Sigmoid colon (tissue), 7 donors: Measurements from ENCODE around the gene SIN3B. TPM values are rescaled to one million over a fixed set of nuclear protein-coding genes. Genes with fewer than 3 reads are reported as not detected.

ENCODE experiments used
- DNase-seq: peaks from one replicate; pipeline ENCODE4 v3.0.0-alpha.2; 2019
- H3K27ac ChIP-seq, 4 donors: fragments of 200-600 bp; sonication (generic); one replicate each; pipeline ENCODE4 v1.5.1; 2016 to 2019; ENCODE audit warnings: mild to moderate bottlenecking in 1 of 4
- H3K27me3 ChIP-seq, 3 donors: fragments of 200-600 bp; sonication (generic); one replicate each; pipeline ENCODE4 v1.5.1; 2019; ENCODE audit warnings: mild to moderate bottlenecking in 1 of 3
- H3K36me3 ChIP-seq, 4 donors: fragments of 200-600 bp; sonication (generic); one replicate each; pipeline ENCODE4 v1.5.1; 2016 to 2019
- H3K4me1 ChIP-seq, 4 donors: fragments of 200-600 bp; sonication (generic); one replicate each; pipeline ENCODE4 v1.5.1; 2017 to 2019
- H3K4me3 ChIP-seq, 4 donors: fragments of 200-600 bp; sonication (generic); one replicate each; pipeline ENCODE4 v1.5.1; 2017 to 2019; ENCODE audit warnings: mild to moderate bottlenecking in 2 of 4, moderate library complexity in 1 of 4
- H3K9me3 ChIP-seq, 4 donors: fragments of 200-600 bp in 3 of 4; sonication (generic) in 3 of 4; one replicate each; pipeline versions ENCODE4 v1.5.1 to v1.6.1; 2013 to 2019
- CTCF ChIP-seq, 4 experiments: fragments of 450-650 bp in 3 of 4; fragments of 200-600 bp in 1 of 4; IDR thresholded peaks; one replicate each; pipeline ENCODE4 v1.5.1; 2016 to 2019; ENCODE audit warnings: antibody characterized with exemption in 4 of 4, mild to moderate bottlenecking in 3 of 4, moderate library complexity in 2 of 4
- EP300 ChIP-seq, 4 donors: sonication (generic); formaldehyde crosslinking; IDR thresholded peaks; one replicate each; pipeline ENCODE4 v1.6.1; 2017; ENCODE audit warnings: antibody characterized with exemption in 4 of 4
- POLR2A ChIP-seq, 2 donors: fragments of 450-650 bp; IDR thresholded peaks; one replicate each; pipeline ENCODE4 v1.6.1; 2016; ENCODE audit warnings: antibody characterized with exemption in 2 of 2, mild to moderate bottlenecking in 2 of 2, moderate library complexity in 2 of 2
- POLR2AphosphoS5 ChIP-seq, 4 donors: sonication (generic); formaldehyde crosslinking; IDR thresholded peaks; one replicate each; pipeline ENCODE4 v1.6.1; 2017; ENCODE audit warnings: antibody characterized with exemption in 4 of 4
- WGBS, 2 donors: extraction: QIAGEN DNeasy Blood & Tissue Kit; methylation state at CpG; one replicate each; pipeline ENCODE4 v1.1.7; 2013; 5-methylcytosine and 5-hydroxymethylcytosine counted together
- intact Hi-C: fragments of 100-400 bp; cut with DNase I; formaldehyde crosslinking; loops from one replicate; pipeline ENCODE4 v1.15.1; 2023
- polyA plus RNA-seq, 3 donors: library from polyadenylated mRNA; stranded (reverse); fragments of 200-250 nt; gene quantifications; one replicate each; pipeline ENCODE4 v1.2.3, GENCODE V29; 2013
- total RNA-seq, 4 donors: library from RNA; depleted of rRNA; stranded (reverse); fragments of >200 nt; gene quantifications; one replicate each; pipeline ENCODE4 v1.1.0, GENCODE V29; 2016
- donor health status: healthy with polysubstance abuse.
- donor health status: Bipolar disorder and iron deficiency.
- donor health status: healthy.

SIN3B gene
- total and polyA plus RNA-seq, 7 donors: 5.1 to 67.3 (median 24.7) TPM

GRCh38 chr19:16896146-16897028 lies 67.2 kb downstream of the SIN3B start:
- intact Hi-C loops: no loop called here
- peak overlapping the region; percentile 22 to 62 (median 56) for H3K27ac ChIP-seq
- WGBS, 2 donors: 3% methylated on average over 66 of the region's 66 CpGs
- no peaks in the 10 kb centered on the region for H3K9me3 ChIP-seq
- peaks cover 0 to 25% (median 10%) of the 10 kb centered on the region in 4 donors for H3K4me1 ChIP-seq
- H3K27me3 ChIP-seq: peaks cover 10 to 21% (median 12%) of the 10 kb centered on the region in 3 donors
- H3K36me3 ChIP-seq: no peaks in the 10 kb centered on the region
- DNase-seq: no peak
- peak overlapping the region; percentile 31 to 60 (median 54) for H3K4me3 ChIP-seq
- TF ChIP-seq EP300 (IDR thresholded peaks at IDR 0.05): no peak
- TF ChIP-seq CTCF (IDR thresholded peaks at IDR 0.05): no peak
- no peak for TF ChIP-seq POLR2A (IDR thresholded peaks at IDR 0.05)
- TF ChIP-seq POLR2AphosphoS5 (IDR thresholded peaks at IDR 0.05): peak in 3 of 4 donors; percentile 33 to 50 (median 46)

GRCh38 chr19:16897029-16897855 lies 68.0 kb downstream of the SIN3B start:
- peak; percentile 95 for DNase-seq
- peaks cover 0 to 25% (median 10%) of the 10 kb centered on the region in 4 donors for H3K4me1 ChIP-seq
- H3K27ac ChIP-seq: peak overlapping the region; percentile 54 to 89 (median 74)
- TF ChIP-seq CTCF (IDR thresholded peaks at IDR 0.05): no peak
- TF ChIP-seq POLR2AphosphoS5 (IDR thresholded peaks at IDR 0.05): peak in 3 of 4 donors; percentile 33 to 58 (median 35)
- TF ChIP-seq POLR2A (IDR thresholded peaks at IDR 0.05): no peak
- H3K9me3 ChIP-seq: no peaks in the 10 kb centered on the region
- no peaks in the 10 kb centered on the region for H3K36me3 ChIP-seq
- peak overlapping the region; percentile 40 to 60 (median 54) for H3K4me3 ChIP-seq
- intact Hi-C loops: no loop called here
- WGBS, 2 donors: 2 to 13% methylated on average over 67 to 68 of the region's 68 CpGs
- peaks cover 10 to 21% (median 12%) of the 10 kb centered on the region in 3 donors for H3K27me3 ChIP-seq

- Histone ChIP-seq H3K9me3 (no peaks in the 10 kb centered on the region), H3K27me3 (peaks cover 10 to 21% (median 12%) of the 10 kb centered on the region in 3 donors), H3K27ac (peak overlapping the region; percentile 54 to 89 (median 74)), H3K36me3 (no peaks in the 10 kb centered on the region), H3K4me3 (peak overlapping the region; percentile 40 to 60 (median 54)), H3K4me1 (peaks cover 0 to 25% (median 10%) of the 10 kb centered on the region in 4 donors)
- no peak for DNase-seq
- 11 to 34% methylated on average over 30 of the region's 30 CpGs for WGBS, 2 donors
- intact Hi-C loops: no loop called here
- TF ChIP-seq POLR2AphosphoS5 (IDR thresholded peaks at IDR 0.05): no peak
- no peak for TF ChIP-seq POLR2A (IDR thresholded peaks at IDR 0.05)
- no peak for TF ChIP-seq EP300 (IDR thresholded peaks at IDR 0.05)
- no peak for TF ChIP-seq CTCF (IDR thresholded peaks at IDR 0.05)
These were observed 68.6 kb downstream of the SIN3B start for GRCh38 chr19:16897856-16898161.

GRCh38 chr19:16898361-16899015 lies 69.3 kb downstream of the SIN3B start:
- intact Hi-C loops: no loop called here
- Histone ChIP-seq H3K4me1 (peaks cover 0 to 25% (median 10%) of the 10 kb centered on the region in 4 donors), H3K36me3 (no peaks in the 10 kb centered on the region), H3K9me3 (no peaks in the 10 kb centered on the region), H3K27me3 (peaks cover 10 to 21% (median 12%) of the 10 kb centered on the region in 3 donors), H3K4me3 (no peak overlapping the region), H3K27ac (no peak overlapping the region)
- no peak for DNase-seq
- TF ChIP-seq EP300 (IDR thresholded peaks at IDR 0.05): no peak
- TF ChIP-seq POLR2AphosphoS5 (IDR thresholded peaks at IDR 0.05): no peak
- no peak for TF ChIP-seq POLR2A (IDR thresholded peaks at IDR 0.05)
- no peak for TF ChIP-seq CTCF (IDR thresholded peaks at IDR 0.05)
- 80 to 87% methylated on average over 12 of the region's 12 CpGs for WGBS, 2 donors
